Calu3 (cell line): ENCODE data around the gene FABP6. TPM values are rescaled to one million over a fixed set of nuclear protein-coding genes. Genes with fewer than 3 reads are reported as not detected.

ENCODE experiments used
- BruUV-seq: library from RNA; stranded (reverse); fragments of 400-500 nt; replicated peaks from 2 replicates; lab custom pipeline; 2021; lab: Mats Ljungman, UMichigan
- CTCF ChIA-PET: fragments of 300-600 bp; sonication (Branson Sonifier 250); formaldehyde crosslinking; loops from one replicate; lab custom pipeline; 2022; ENCODE audit warnings: antibody characterized with exemption; lab: Charles Lee
- DNase-seq: peaks from one replicate; pipeline ENCODE4 v3.0.0; 2022
- H3K27ac Mint-ChIP-seq: one replicate; pipeline ENCODE4 v1.8.0; 2022; ENCODE audit warnings: mixed read lengths; ENCODE audit not compliant: unreplicated experiment
- H3K27me3 Mint-ChIP-seq: one replicate; pipeline ENCODE4 v1.8.0; 2022; ENCODE audit warnings: mixed read lengths; ENCODE audit not compliant: unreplicated experiment
- H3K36me3 Mint-ChIP-seq: one replicate; pipeline ENCODE4 v1.8.0; 2022; ENCODE audit warnings: mild to moderate bottlenecking, moderate library complexity, mixed read lengths; ENCODE audit not compliant: insufficient read depth, unreplicated experiment
- H3K4me1 Mint-ChIP-seq: one replicate; pipeline ENCODE4 v1.8.0; 2022; ENCODE audit warnings: mild to moderate bottlenecking, low read depth, mixed read lengths; ENCODE audit not compliant: unreplicated experiment
- H3K4me3 Mint-ChIP-seq: one replicate; pipeline ENCODE4 v1.8.0; 2022; ENCODE audit warnings: mild to moderate bottlenecking, low read depth, moderate library complexity, mixed read lengths; ENCODE audit not compliant: unreplicated experiment
- H3K9me3 Mint-ChIP-seq: one replicate; pipeline ENCODE4 v1.8.0; 2022; ENCODE audit warnings: low read depth, mixed read lengths; ENCODE audit not compliant: unreplicated experiment
- intact Hi-C: fragments of 100-400 bp; cut with micrococcal nuclease; formaldehyde crosslinking; loops from one replicate; pipeline ENCODE4 v1.10.0; 2022; ENCODE audit not compliant: unreplicated experiment
- total RNA-seq: library from RNA; stranded (reverse); gene quantifications from 2 replicates; pipeline ENCODE4 v1.2.3, GENCODE V29; 2022
- TF ChIP-seq, protein P1 (sequence below): fragments of 200-600 bp; IDR thresholded peaks from one replicate; pipeline ENCODE4 v1.8.0; 2022; ENCODE audit warnings: antibody characterized with exemption; ENCODE audit not compliant: unreplicated experiment

FABP6 gene
- total RNA-seq, 1 experiment from 2014 or later: 1.6 TPM

DNA sequence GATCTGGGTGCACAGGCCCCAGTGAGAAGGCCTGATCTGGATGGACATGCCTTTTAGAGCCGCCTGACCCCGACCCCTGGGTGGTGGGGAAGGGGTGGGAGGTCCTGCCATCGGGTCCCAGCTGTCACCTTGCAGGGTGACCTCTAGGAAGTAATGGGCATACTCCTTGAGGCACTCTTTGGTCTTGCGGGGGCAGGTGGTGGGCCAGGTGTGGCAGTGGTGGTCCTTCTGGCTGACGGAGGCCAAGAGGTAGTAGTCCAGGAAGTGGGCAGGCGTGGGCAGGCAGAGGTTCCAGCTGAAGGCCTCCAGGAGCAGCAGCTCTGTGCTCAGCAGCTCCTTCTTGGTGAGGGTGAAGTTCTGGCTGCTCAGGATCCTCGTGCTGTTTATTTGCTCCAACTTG lies 30.0 kb downstream of the FABP6 start:
- Mint-ChIP-seq H3K27ac (no peak overlapping the region), H3K4me1 (peaks cover 34% of the 10 kb centered on the region)

DNA sequence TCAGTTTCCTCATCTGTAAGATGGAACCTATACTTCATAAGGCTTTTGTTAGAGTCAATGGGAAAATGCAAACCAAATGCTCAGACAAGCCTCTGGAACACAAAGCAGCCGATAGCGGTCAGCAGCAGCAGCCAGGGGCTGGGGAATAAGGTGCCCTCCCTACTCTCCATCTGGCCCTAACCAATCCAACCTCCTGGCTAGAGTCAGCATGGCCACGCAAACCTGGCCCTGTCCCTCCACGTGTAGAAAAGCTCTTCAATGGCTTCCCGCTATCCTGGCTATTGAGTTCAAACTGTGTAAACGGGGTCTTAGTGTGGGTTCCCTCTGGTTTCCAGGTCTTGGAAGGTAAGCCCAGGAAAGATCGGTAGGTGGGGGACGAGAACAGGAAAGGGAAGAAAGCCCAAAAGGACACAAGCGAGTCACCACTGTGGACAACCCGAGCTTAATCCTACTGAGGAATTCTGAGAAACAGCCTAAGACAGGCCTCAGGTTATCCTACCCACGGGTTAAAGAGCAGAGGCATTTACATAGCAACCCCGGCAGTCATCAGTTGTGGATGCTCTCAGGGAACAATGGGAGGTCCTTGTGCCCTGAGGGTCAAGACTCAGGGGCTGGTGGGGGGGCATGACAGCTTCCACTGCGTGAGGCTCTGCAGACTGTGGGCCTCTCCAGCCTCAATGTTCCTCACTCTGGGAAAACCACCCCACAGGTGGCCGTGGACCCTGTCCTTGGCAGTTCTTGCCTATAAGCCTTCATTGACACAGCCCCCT lies 30.9 kb downstream of the FABP6 start:
- H3K4me1 Mint-ChIP-seq: peaks cover 34% of the 10 kb centered on the region
- BruUV-seq: no TSS peak
- peak overlapping the region; percentile 81 for H3K27ac Mint-ChIP-seq

More for the DNA sequence above, 30.0 kb downstream of the FABP6 start:
- DNase-seq: no peak
- no TSS peak for BruUV-seq
- intact Hi-C loops: no loop called here
- H3K9me3 Mint-ChIP-seq: no peaks in the 10 kb centered on the region
- H3K36me3 Mint-ChIP-seq: peaks cover 13% of the 10 kb centered on the region
- TF ChIP-seq, protein P1, sequence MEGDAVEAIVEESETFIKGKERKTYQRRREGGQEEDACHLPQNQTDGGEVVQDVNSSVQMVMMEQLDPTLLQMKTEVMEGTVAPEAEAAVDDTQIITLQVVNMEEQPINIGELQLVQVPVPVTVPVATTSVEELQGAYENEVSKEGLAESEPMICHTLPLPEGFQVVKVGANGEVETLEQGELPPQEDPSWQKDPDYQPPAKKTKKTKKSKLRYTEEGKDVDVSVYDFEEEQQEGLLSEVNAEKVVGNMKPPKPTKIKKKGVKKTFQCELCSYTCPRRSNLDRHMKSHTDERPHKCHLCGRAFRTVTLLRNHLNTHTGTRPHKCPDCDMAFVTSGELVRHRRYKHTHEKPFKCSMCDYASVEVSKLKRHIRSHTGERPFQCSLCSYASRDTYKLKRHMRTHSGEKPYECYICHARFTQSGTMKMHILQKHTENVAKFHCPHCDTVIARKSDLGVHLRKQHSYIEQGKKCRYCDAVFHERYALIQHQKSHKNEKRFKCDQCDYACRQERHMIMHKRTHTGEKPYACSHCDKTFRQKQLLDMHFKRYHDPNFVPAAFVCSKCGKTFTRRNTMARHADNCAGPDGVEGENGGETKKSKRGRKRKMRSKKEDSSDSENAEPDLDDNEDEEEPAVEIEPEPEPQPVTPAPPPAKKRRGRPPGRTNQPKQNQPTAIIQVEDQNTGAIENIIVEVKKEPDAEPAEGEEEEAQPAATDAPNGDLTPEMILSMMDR: no peak
- CTCF ChIA-PET: interaction anchor here (1.4 kb wide), 1 partner anchor 9 kb away, joined by 3 read pairs; no protein-coding TSS in a partner anchor
- no peak overlapping the region for H3K4me3 Mint-ChIP-seq
- no peaks in the 10 kb centered on the region for H3K27me3 Mint-ChIP-seq

DNA sequence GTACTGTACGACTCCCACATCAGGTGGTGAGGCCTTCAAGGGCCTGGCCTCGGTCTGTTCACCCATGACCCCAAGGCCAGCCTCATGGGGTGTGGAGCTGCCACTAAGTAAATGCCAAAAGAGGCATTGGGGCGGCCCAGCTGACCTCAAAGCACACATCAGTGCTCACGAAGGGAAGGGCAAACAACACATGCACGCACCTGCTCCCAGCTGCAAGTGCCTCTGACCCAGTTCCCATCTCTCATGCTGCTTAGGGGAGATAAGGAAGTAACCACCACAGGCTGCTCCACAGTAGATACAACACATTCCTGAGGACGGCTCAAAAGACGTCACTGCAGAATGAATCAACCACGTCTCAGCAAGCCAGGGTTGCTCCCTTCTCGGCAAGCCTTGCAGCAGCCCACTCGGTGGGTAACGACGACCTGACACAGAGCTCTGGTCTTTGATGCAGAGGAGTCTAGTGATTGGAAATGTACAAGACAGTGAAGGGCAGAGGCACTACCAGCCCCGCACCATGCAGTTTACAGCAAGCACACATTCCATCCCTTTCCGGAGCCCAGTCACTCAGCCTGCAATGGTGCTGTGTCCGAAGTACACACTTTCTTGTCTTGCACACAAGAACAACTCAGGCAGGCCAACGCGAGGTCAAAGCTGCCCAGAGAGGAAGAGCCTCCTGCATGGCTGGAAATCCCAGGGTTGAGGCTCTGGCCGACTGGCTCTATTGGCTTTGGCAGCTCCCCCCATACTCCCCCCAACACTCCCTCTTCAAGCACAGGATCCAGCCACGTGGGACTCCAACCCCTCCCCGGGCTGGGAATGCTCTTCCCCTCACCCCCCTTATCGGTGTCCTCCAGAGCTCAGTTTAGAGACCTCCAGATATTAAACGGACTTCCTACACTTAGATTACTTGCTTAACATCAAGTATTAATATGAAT lies 31.8 kb downstream of the FABP6 start:
- Mint-ChIP-seq H3K4me3 (peak overlapping the region; percentile 31), H3K27ac (peak overlapping the region; percentile 81), H3K4me1 (peaks cover 34% of the 10 kb centered on the region), H3K27me3 (no peaks in the 10 kb centered on the region), H3K9me3 (no peaks in the 10 kb centered on the region), H3K36me3 (peaks cover 13% of the 10 kb centered on the region)
- CTCF ChIA-PET: interaction anchor here (0.6 to 1.1 kb wide), 2 partner anchors 26 to 179 kb away, joined by 3 read pairs; no protein-coding TSS in a partner anchor
- intact Hi-C loops: loop anchor here (5.0 kb wide), 2 partner anchors 51 to 81 kb away; partner anchors contain the start of gene CCNJL
- peak; percentile 71 for DNase-seq
- no TSS peak for BruUV-seq
- TF ChIP-seq, protein P1: no peak

More for the DNA sequence above, 30.9 kb downstream of the FABP6 start:
- peaks cover 13% of the 10 kb centered on the region for H3K36me3 Mint-ChIP-seq
- no peaks in the 10 kb centered on the region for H3K9me3 Mint-ChIP-seq
- CTCF ChIA-PET: interaction anchor here (1.1 to 1.4 kb wide), 2 partner anchors 10 to 27 kb away, joined by 3 read pairs; no protein-coding TSS in a partner anchor
- H3K4me3 Mint-ChIP-seq: peak overlapping the region; percentile 31
- intact Hi-C loops: loop anchor here (5.0 kb wide), 2 partner anchors 52 to 82 kb away; partner anchors contain the start of gene CCNJL
- H3K27me3 Mint-ChIP-seq: no peaks in the 10 kb centered on the region
- TF ChIP-seq, protein P1: no peak
- no peak for DNase-seq
